H9 (cell line): ENCODE data around the gene ADAM22. TPM values are rescaled to one million over a fixed set of nuclear protein-coding genes. Genes with fewer than 3 reads are reported as not detected.
A peak's percentile ranks its signal among the peaks of the same experiment; 100 is the strongest.

ENCODE experiments used
- DNase-seq: peaks from one replicate; pipeline ENCODE4 v3.0.0-alpha.2; 2017
- H2AFZ ChIP-seq: one replicate; pipeline ENCODE4 v1.6.1; 2013; ENCODE audit warnings: mild to moderate bottlenecking, low read length, control low read depth, moderate library complexity
- H2AK5ac ChIP-seq: 2 replicates; pipeline ENCODE4 v1.6.1; 2013; ENCODE audit warnings: low read length, control low read depth, mixed read lengths; ENCODE audit not compliant: insufficient read length
- H2BK120ac ChIP-seq: one replicate; pipeline ENCODE4 v1.6.1; 2013; ENCODE audit warnings: low read depth, mild to moderate bottlenecking, low read length, control low read depth, inconsistent platforms; ENCODE audit not compliant: poor library complexity, severe bottlenecking
- H2BK12ac ChIP-seq: 2 replicates; pipeline ENCODE4 v1.6.1; 2013; ENCODE audit warnings: low read length, control low read depth, mixed read lengths, low read depth; ENCODE audit not compliant: insufficient read length
- H2BK15ac ChIP-seq: 2 replicates; pipeline ENCODE4 v1.6.1; 2013; ENCODE audit warnings: low read depth, low read length, control low read depth
- H2BK20ac ChIP-seq: one replicate; pipeline ENCODE4 v1.6.1; 2013; ENCODE audit warnings: low read depth, mild to moderate bottlenecking, low read length, control low read depth, inconsistent platforms; ENCODE audit not compliant: poor library complexity, severe bottlenecking
- H2BK5ac ChIP-seq: 2 replicates; pipeline ENCODE4 v1.6.1; 2013; ENCODE audit warnings: low read length, control low read depth, mixed read lengths; ENCODE audit not compliant: insufficient read length
- H3K14ac ChIP-seq: 2 replicates; pipeline ENCODE4 v1.6.1; 2013; ENCODE audit warnings: low read length, control low read depth; ENCODE audit not compliant: insufficient read depth
- H3K18ac ChIP-seq: 2 replicates; pipeline ENCODE4 v1.6.1; 2013; ENCODE audit warnings: low read depth, mild to moderate bottlenecking, mixed read lengths, low read length, control low read depth; ENCODE audit not compliant: insufficient read length
- H3K23ac ChIP-seq: 2 replicates; pipeline ENCODE4 v1.6.1; 2013; ENCODE audit warnings: low read length, control low read depth, mixed read lengths, low read depth; ENCODE audit not compliant: insufficient read length
- H3K23me2 ChIP-seq: 2 replicates; pipeline ENCODE4 v1.6.1; 2013; ENCODE audit warnings: low read depth, mild to moderate bottlenecking, mixed read lengths, low read length, control low read depth; ENCODE audit not compliant: insufficient read length, poor library complexity, severe bottlenecking
- H3K27ac ChIP-seq: 2 replicates; pipeline ENCODE4 v1.5.1; 2013; ENCODE audit warnings: low read length, control low read depth, mixed read lengths, low read depth; ENCODE audit not compliant: insufficient read length
- H3K27me3 ChIP-seq: 2 replicates; pipeline ENCODE4 v1.6.1; 2013; ENCODE audit warnings: low read length, control low read depth, inconsistent platforms; ENCODE audit not compliant: insufficient read depth
- H3K4ac ChIP-seq: 2 replicates; pipeline ENCODE4 v1.6.1; 2013; ENCODE audit warnings: low read depth, mild to moderate bottlenecking, control low read depth, inconsistent platforms, low read length, moderate library complexity
- H3K4me1 ChIP-seq: 2 replicates; pipeline ENCODE4 v1.6.1; 2013; ENCODE audit warnings: low read length, control low read depth, inconsistent platforms; ENCODE audit not compliant: insufficient read depth
- H3K4me2 ChIP-seq: 2 replicates; pipeline ENCODE4 v1.6.1; 2013; ENCODE audit warnings: low read length, control low read depth, mixed read lengths; ENCODE audit not compliant: insufficient read length, insufficient read depth
- H3K56ac ChIP-seq: 2 replicates; pipeline ENCODE4 v1.6.1; 2013; ENCODE audit warnings: low read depth, mild to moderate bottlenecking, mixed read lengths, low read length, control low read depth; ENCODE audit not compliant: insufficient read length
- H3K79me1 ChIP-seq: 2 replicates; pipeline ENCODE4 v1.6.1; 2013; ENCODE audit warnings: low read depth, mild to moderate bottlenecking, moderate library complexity, low read length, control low read depth, inconsistent platforms; ENCODE audit not compliant: insufficient read depth, poor library complexity, severe bottlenecking
- H3K79me2 ChIP-seq: 2 replicates; pipeline ENCODE4 v1.6.1; 2013; ENCODE audit warnings: low read length, control low read depth, inconsistent platforms; ENCODE audit not compliant: insufficient read depth
- H3K9ac ChIP-seq: 2 replicates; pipeline ENCODE4 v1.6.1; 2013; ENCODE audit warnings: low read length, control low read depth, mixed read lengths; ENCODE audit not compliant: insufficient read length; ENCODE audit errors: extremely low read depth
- H3K9me3 ChIP-seq: one replicate; pipeline ENCODE4 v1.6.1; 2013; ENCODE audit warnings: low read depth, low read length, inconsistent platforms; ENCODE audit not compliant: control insufficient read depth
- H3T11ph ChIP-seq: one replicate; pipeline ENCODE4 v1.6.1; 2013; ENCODE audit warnings: mild to moderate bottlenecking, low read length, control low read depth, inconsistent platforms
- H4K20me1 ChIP-seq: one replicate; pipeline ENCODE4 v1.6.1; 2013; ENCODE audit not compliant: control insufficient read depth, insufficient read length, insufficient read depth
- H4K5ac ChIP-seq: 2 replicates; pipeline ENCODE4 v1.6.1; 2013; ENCODE audit warnings: low read depth, mild to moderate bottlenecking, mixed read lengths, low read length, control low read depth; ENCODE audit not compliant: insufficient read length
- H4K8ac ChIP-seq: replicated peaks from 2 replicates; pipeline ENCODE4 v1.6.1; 2013; ENCODE audit warnings: low read length, control low read depth, mixed read lengths, low read depth; ENCODE audit not compliant: insufficient read length
- H4K91ac ChIP-seq: 2 replicates; pipeline ENCODE4 v1.6.1; 2013; ENCODE audit warnings: low read depth, mild to moderate bottlenecking, moderate library complexity, mixed read lengths, low read length, control low read depth; ENCODE audit not compliant: insufficient read length
- H3K27ac Mint-ChIP-seq, 3 experiments: 2 replicates in 2 of 3; 3 replicates in 1 of 3; pipeline ENCODE4 v1.8.0; 2020 to 2021; ENCODE audit warnings: mixed read lengths in 3 of 3, mild to moderate bottlenecking in 1 of 3, moderate library complexity in 1 of 3
- H3K27me3 Mint-ChIP-seq: 2 replicates; pipeline ENCODE4 v1.8.0; 2021; ENCODE audit warnings: low read depth, mild to moderate bottlenecking, moderate library complexity, mixed read lengths
- H3K36me3 Mint-ChIP-seq, 3 experiments: 2 replicates in 2 of 3; 3 replicates in 1 of 3; pipeline ENCODE4 v1.8.0; 2020 to 2021; ENCODE audit warnings: low read depth in 3 of 3, mixed read lengths in 3 of 3; ENCODE audit not compliant: insufficient read depth in 1 of 3
- H3K4me1 Mint-ChIP-seq, 2 experiments: 2 replicates each; pipeline ENCODE4 v1.8.0; 2020; ENCODE audit warnings: mixed read lengths in 2 of 2
- H3K4me3 Mint-ChIP-seq, 2 experiments: 2 replicates in 1 of 2; 3 replicates in 1 of 2; pipeline ENCODE4 v1.8.0; 2020 to 2021; ENCODE audit warnings: mild to moderate bottlenecking in 2 of 2, mixed read lengths in 2 of 2, moderate library complexity in 1 of 2
- H3K9me3 Mint-ChIP-seq, 2 experiments: 2 replicates in 1 of 2; 3 replicates in 1 of 2; pipeline ENCODE4 v1.8.0; 2020; ENCODE audit warnings: mild to moderate bottlenecking in 2 of 2, mixed read lengths in 2 of 2, moderate library complexity in 1 of 2
- CTCF ChIP-seq: fragments of 200-600 bp; sonication (generic); conservative IDR thresholded peaks from 3 replicates; pipeline ENCODE4 v1.8.0; 2021; ENCODE audit warnings: antibody characterized with exemption, mild to moderate bottlenecking
- WGBS: extraction: QIAGEN DNeasy Blood & Tissue Kit; methylation state at CpG from one replicate; pipeline ENCODE4 v1.1.7; 2013; ENCODE audit warnings: missing lambda C conversion rate, low lambda C conversion rate, mixed read lengths; ENCODE audit not compliant: insufficient read length; ENCODE audit errors: extremely low coverage; 5-methylcytosine and 5-hydroxymethylcytosine counted together
- total RNA-seq: library from RNA; stranded (reverse); gene quantifications from 2 replicates; pipeline ENCODE4 v1.2.1, GENCODE V29; 2021

ADAM22 gene
- total RNA-seq, 1 experiment from 2014 or later, result 8.7 TPM

- H3K27ac Mint-ChIP-seq, result peak overlapping the region in 2 of 3 experiments; percentile 74 to 88; a peak in 4 of 7 replicates
- no peak overlapping the region for H3K23ac ChIP-seq
- peaks cover 6 to 20% (median 16%) of the 10 kb centered on the region in 3 experiments; a peak in 6 of 7 replicates for H3K36me3 Mint-ChIP-seq
- H3K79me2 ChIP-seq, result peaks cover 2% of the 10 kb centered on the region; the same call in 1 of the 2 replicates
- peak overlapping the region; percentile 51 for H3K9ac ChIP-seq
- no peaks in the 10 kb centered on the region; the same call in 1 of the 2 replicates for H3K27me3 Mint-ChIP-seq
- no peak for TF ChIP-seq CTCF
- H3K56ac ChIP-seq, result no peak overlapping the region
- H3K27ac ChIP-seq, result no peak overlapping the region
- no CpG with 5 or more reads among the region's 27 CpGs for WGBS
- H3K9me3 Mint-ChIP-seq, result no peaks in the 10 kb centered on the region; a peak in 1 of 5 replicates
- no peaks in the 10 kb centered on the region for H4K20me1 ChIP-seq
- no peak overlapping the region for H3T11ph ChIP-seq
- H2BK15ac ChIP-seq, result no peak overlapping the region
- peaks cover 6% of the 10 kb centered on the region for H3K4me1 ChIP-seq
- no peak overlapping the region for H2AFZ ChIP-seq
- H3K23me2 ChIP-seq, result peaks cover 15% of the 10 kb centered on the region
- peak overlapping the region; percentile 97 for H3K4me2 ChIP-seq
- H3K18ac ChIP-seq, result peak overlapping the region; percentile 25
- no peak overlapping the region for H2AK5ac ChIP-seq
- H2BK5ac ChIP-seq, result no peak overlapping the region
- H4K5ac ChIP-seq, result no peak overlapping the region
- H3K4ac ChIP-seq, result no peak overlapping the region
- no peak overlapping the region for H3K14ac ChIP-seq
- no peak overlapping the region for H2BK20ac ChIP-seq
- no peak overlapping the region for H2BK120ac ChIP-seq
- no peaks in the 10 kb centered on the region for H3K27me3 ChIP-seq
- peak; percentile 32 for DNase-seq
- H3K79me1 ChIP-seq, result no peaks in the 10 kb centered on the region
- no peak overlapping the region for H2BK12ac ChIP-seq
- H4K91ac ChIP-seq, result no peak overlapping the region
- no peaks in the 10 kb centered on the region for H3K9me3 ChIP-seq
- H4K8ac ChIP-seq, result no peak overlapping the region
- H3K4me1 Mint-ChIP-seq, result peaks cover 42 to 50% of the 10 kb centered on the region in 2 experiments
- peak overlapping the region; percentile 84 to 96 for H3K4me3 Mint-ChIP-seq
Observed at GRCh38 chr7:88218836-88219605, 285.0 kb downstream of the ADAM22 start.
